Measurements from ENCODE around the gene BICD2. TPM values are rescaled to one million over a fixed set of nuclear protein-coding genes. Genes with fewer than 3 reads are reported as not detected.

The BICD2 gene
- total RNA-seq, 2 experiments from 2014 or later: 26.4 to 27.2 TPM

- no peak for ATAC-seq
These were observed 26.0 kb downstream of the BICD2 start for GRCh38 chr9:92738661-92739081.

GRCh38 chr9:92737611-92738299 is 26.9 kb downstream of the BICD2 start:
- no peak overlapping the region for H3K27ac Mint-ChIP-seq
- H3K4me1 Mint-ChIP-seq: peaks cover 35% of the 10 kb centered on the region
- no peak for DNase-seq
- no peak overlapping the region for H3K4me3 Mint-ChIP-seq
- CTCF ChIA-PET: no interaction called here
- ATAC-seq: no peak
- no peaks in the 10 kb centered on the region for H3K36me3 Mint-ChIP-seq
- H3K27me3 Mint-ChIP-seq: no peaks in the 10 kb centered on the region
- no peaks in the 10 kb centered on the region for H3K9me3 Mint-ChIP-seq (ENCODE audit: low read depth)

More at GRCh38 chr9:92738661-92739081, 26.0 kb downstream of the BICD2 start:
- H3K27ac Mint-ChIP-seq: no peak overlapping the region
- H3K4me3 Mint-ChIP-seq: no peak overlapping the region
- no peaks in the 10 kb centered on the region for H3K36me3 Mint-ChIP-seq
- CTCF ChIA-PET: no interaction called here
- H3K4me1 Mint-ChIP-seq: peaks cover 35% of the 10 kb centered on the region
- H3K9me3 Mint-ChIP-seq (ENCODE audit: low read depth): no peaks in the 10 kb centered on the region
- H3K27me3 Mint-ChIP-seq: no peaks in the 10 kb centered on the region
- DNase-seq: no peak

- H3K27me3 Mint-ChIP-seq: no peaks in the 10 kb centered on the region
- no peaks in the 10 kb centered on the region for H3K36me3 Mint-ChIP-seq
- DNase-seq (no peak), ATAC-seq (no peak)
- peaks cover 35% of the 10 kb centered on the region for H3K4me1 Mint-ChIP-seq
- H3K9me3 Mint-ChIP-seq (ENCODE audit: low read depth): no peaks in the 10 kb centered on the region
- no peak overlapping the region for H3K4me3 Mint-ChIP-seq
- no peak overlapping the region for H3K27ac Mint-ChIP-seq
- CTCF ChIA-PET: interaction anchor here (0.9 kb wide), 1 partner anchor 22 kb away, joined by 3 read pairs; no protein-coding TSS in a partner anchor
These were observed 27.4 kb downstream of the BICD2 start for GRCh38 chr9:92737216-92737606.

GRCh38 chr9:92736563-92737215 is 27.9 kb downstream of the BICD2 start:
- H3K9me3 Mint-ChIP-seq (ENCODE audit: low read depth): no peaks in the 10 kb centered on the region

GRCh38 chr9:92735636-92736562 is 28.7 kb downstream of the BICD2 start:
- H3K4me1 Mint-ChIP-seq: peaks cover 34% of the 10 kb centered on the region
- no peaks in the 10 kb centered on the region for H3K36me3 Mint-ChIP-seq
- CTCF ChIA-PET: interaction anchor here (0.9 kb wide), 1 partner anchor 23 kb away, joined by 3 read pairs; no protein-coding TSS in a partner anchor
- H3K9me3 Mint-ChIP-seq (ENCODE audit: low read depth): no peaks in the 10 kb centered on the region
- no peak overlapping the region for H3K27ac Mint-ChIP-seq
- no peaks in the 10 kb centered on the region for H3K27me3 Mint-ChIP-seq
- no peak for DNase-seq
- H3K4me3 Mint-ChIP-seq: no peak overlapping the region
- ATAC-seq: no peak

More at GRCh38 chr9:92736563-92737215, 27.9 kb downstream of the BICD2 start:
- CTCF ChIA-PET: interaction anchor here (0.9 kb wide), 1 partner anchor 23 kb away, joined by 3 read pairs; no protein-coding TSS in a partner anchor
- no peak overlapping the region for H3K27ac Mint-ChIP-seq
- peaks cover 40% of the 10 kb centered on the region for H3K4me1 Mint-ChIP-seq
- no peak overlapping the region for H3K4me3 Mint-ChIP-seq
- ATAC-seq (no peak), DNase-seq (no peak)
- H3K27me3 Mint-ChIP-seq: no peaks in the 10 kb centered on the region
- H3K36me3 Mint-ChIP-seq: no peaks in the 10 kb centered on the region

- CTCF ChIA-PET: no interaction called here
- no peak overlapping the region for H3K4me3 Mint-ChIP-seq
- ATAC-seq: no peak
These were observed 29.6 kb downstream of the BICD2 start for GRCh38 chr9:92734931-92735635.

GRCh38 chr9:92730897-92731296 is 33.7 kb downstream of the BICD2 start:
- Mint-ChIP-seq H3K27me3 (no peaks in the 10 kb centered on the region), H3K4me3 (no peak overlapping the region), H3K4me1 (peaks cover 10% of the 10 kb centered on the region), H3K9me3 (ENCODE audit: low read depth) (no peaks in the 10 kb centered on the region), H3K36me3 (no peaks in the 10 kb centered on the region), H3K27ac (no peak overlapping the region)
- ATAC-seq (no peak), DNase-seq (no peak)
- CTCF ChIA-PET: interaction anchor here (1.7 kb wide), 1 partner anchor 14 kb away, joined by 7 read pairs; no protein-coding TSS in a partner anchor

More at GRCh38 chr9:92734931-92735635, 29.6 kb downstream of the BICD2 start:
- H3K9me3 Mint-ChIP-seq (ENCODE audit: low read depth): no peaks in the 10 kb centered on the region
- H3K36me3 Mint-ChIP-seq: no peaks in the 10 kb centered on the region
- DNase-seq: no peak
- H3K4me1 Mint-ChIP-seq: peaks cover 27% of the 10 kb centered on the region
- H3K27ac Mint-ChIP-seq: peak overlapping the region; percentile 12
- no peaks in the 10 kb centered on the region for H3K27me3 Mint-ChIP-seq

- H3K4me1 Mint-ChIP-seq: peaks cover 8% of the 10 kb centered on the region
- ATAC-seq (no peak), DNase-seq (no peak)
- CTCF ChIA-PET: interaction anchor here (1.4 to 1.7 kb wide), 3 partner anchors 10 to 35 kb away, joined by 3 to 7 read pairs (median 3); no protein-coding TSS in a partner anchor
- no peaks in the 10 kb centered on the region for H3K27me3 Mint-ChIP-seq
- H3K9me3 Mint-ChIP-seq (ENCODE audit: low read depth): no peaks in the 10 kb centered on the region
- no peak overlapping the region for H3K4me3 Mint-ChIP-seq
- H3K36me3 Mint-ChIP-seq: no peaks in the 10 kb centered on the region
- no peak overlapping the region for H3K27ac Mint-ChIP-seq
These were observed 34.9 kb downstream of the BICD2 start for GRCh38 chr9:92729735-92730155.

GRCh38 chr9:92728831-92729734 is 35.5 kb downstream of the BICD2 start:
- Mint-ChIP-seq H3K9me3 (ENCODE audit: low read depth) (no peaks in the 10 kb centered on the region), H3K27ac (no peak overlapping the region), H3K4me1 (peaks cover 10% of the 10 kb centered on the region), H3K4me3 (no peak overlapping the region), H3K36me3 (no peaks in the 10 kb centered on the region), H3K27me3 (no peaks in the 10 kb centered on the region)
- CTCF ChIA-PET: interaction anchor here (1.4 to 1.5 kb wide), 2 partner anchors 9 to 36 kb away, joined by 3 read pairs; no protein-coding TSS in a partner anchor
- DNase-seq: no peak
- ATAC-seq: no peak

GRCh38 chr9:92727716-92728700 is 36.6 kb downstream of the BICD2 start:
- no peaks in the 10 kb centered on the region for H3K36me3 Mint-ChIP-seq
- ATAC-seq (no peak), DNase-seq (peak; percentile 30)
- no peak overlapping the region for H3K4me3 Mint-ChIP-seq
- no peaks in the 10 kb centered on the region for H3K27me3 Mint-ChIP-seq
- H3K9me3 Mint-ChIP-seq (ENCODE audit: low read depth): no peaks in the 10 kb centered on the region
- H3K4me1 Mint-ChIP-seq: peaks cover 10% of the 10 kb centered on the region
- no peak overlapping the region for H3K27ac Mint-ChIP-seq
- CTCF ChIA-PET: interaction anchor here (1.5 kb wide), 1 partner anchor 8 kb away, joined by 3 read pairs; no protein-coding TSS in a partner anchor
